LNCaP clone FGC (cell line): Measurements from ENCODE around the gene CAMTA2.

Source experiments
- DNase-seq: peaks from one replicate; pipeline ENCODE4 v3.0.0-alpha.2; 2011; ENCODE audit warnings: low read depth
- H3K4me3 ChIP-seq: 2 replicates; pipeline ENCODE4 v1.5.1; 2011; ENCODE audit warnings: mild to moderate bottlenecking, low read depth, low read length, control low read depth
- CTCF ChIP-seq: IDR thresholded peaks from 2 replicates; pipeline ENCODE4 v1.5.1; 2012; ENCODE audit warnings: mild to moderate bottlenecking; ENCODE audit not compliant: control insufficient read depth, insufficient read depth; ENCODE audit errors: extremely low read depth

The CAMTA2 gene

DNA sequence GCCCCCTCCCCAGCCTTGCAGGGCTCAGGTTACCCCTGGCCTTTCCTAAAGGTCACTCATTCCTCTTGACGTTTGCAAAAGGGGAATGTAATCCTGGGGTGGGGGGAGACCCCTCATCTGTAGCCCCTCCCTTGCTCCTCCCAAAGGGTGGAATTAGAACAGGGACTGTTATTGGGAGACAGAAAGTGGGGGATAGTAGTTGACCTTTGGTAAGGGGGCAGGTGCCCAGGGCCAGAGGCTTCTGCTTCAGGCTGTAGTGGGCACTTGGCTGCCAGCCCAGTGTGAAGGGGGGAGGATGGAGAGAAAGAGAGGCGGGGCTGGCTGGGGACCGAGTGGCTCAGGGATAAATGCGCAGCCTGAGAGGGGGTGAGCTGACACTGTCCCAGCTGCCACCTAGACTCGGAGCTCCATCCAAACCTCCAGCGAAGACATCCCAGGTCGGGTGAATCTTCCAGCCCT lies 36.7 kb downstream of the CAMTA2 start, which contains the start of gene ENO3:
ENO3 (plus strand) TSS at position 374 of the 459 bp plus-strand sequence. CDS start 711 bp downstream, outside the sequence.
- peak within 1 kb of the TSS; percentile 99 for H3K4me3 ChIP-seq
- TF ChIP-seq CTCF: no peak
- no peak for DNase-seq

DNA sequence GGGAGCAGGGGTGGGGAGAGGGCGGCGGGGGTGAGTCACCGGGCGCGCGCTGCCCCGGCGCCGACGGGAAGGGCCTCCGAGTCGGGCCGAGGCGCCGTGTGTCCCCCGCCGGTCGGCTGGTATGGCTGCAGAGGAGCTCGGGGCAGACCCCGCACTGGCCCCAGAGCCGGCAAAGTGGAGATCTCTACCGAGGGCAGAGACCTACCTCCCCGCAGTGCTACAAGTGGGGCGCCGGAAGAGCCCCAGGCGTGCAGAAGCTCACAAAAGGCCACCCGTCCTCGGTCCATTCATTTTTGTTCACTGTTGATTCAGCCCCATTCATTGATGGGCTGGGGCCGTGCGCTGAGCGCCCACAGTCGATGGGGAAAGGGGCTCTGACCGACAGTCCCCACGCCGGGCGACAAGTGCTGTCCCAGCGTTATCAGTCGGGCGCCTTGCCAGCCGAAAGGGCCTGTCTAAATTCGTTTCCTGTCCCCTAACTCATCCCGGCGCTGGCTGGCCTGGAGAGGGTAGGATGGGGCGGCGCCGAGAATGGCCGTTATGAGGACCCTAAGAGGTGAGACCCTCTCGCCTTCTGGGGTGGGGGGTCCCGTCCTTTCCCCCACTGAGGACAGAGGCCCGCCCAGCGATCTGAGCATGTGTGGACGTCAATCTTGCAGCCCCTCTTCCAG lies 37.3 kb downstream of the CAMTA2 start:
- no peak for DNase-seq
- H3K4me3 ChIP-seq: peak overlapping the region; percentile 99
- no peak for TF ChIP-seq CTCF

- peak; percentile 42 for DNase-seq
- peak overlapping the region; percentile 99 for H3K4me3 ChIP-seq
- TF ChIP-seq CTCF: no peak
These were observed 38.0 kb downstream of the CAMTA2 start for GRCh38 chr17:4949321-4950074.

DNA sequence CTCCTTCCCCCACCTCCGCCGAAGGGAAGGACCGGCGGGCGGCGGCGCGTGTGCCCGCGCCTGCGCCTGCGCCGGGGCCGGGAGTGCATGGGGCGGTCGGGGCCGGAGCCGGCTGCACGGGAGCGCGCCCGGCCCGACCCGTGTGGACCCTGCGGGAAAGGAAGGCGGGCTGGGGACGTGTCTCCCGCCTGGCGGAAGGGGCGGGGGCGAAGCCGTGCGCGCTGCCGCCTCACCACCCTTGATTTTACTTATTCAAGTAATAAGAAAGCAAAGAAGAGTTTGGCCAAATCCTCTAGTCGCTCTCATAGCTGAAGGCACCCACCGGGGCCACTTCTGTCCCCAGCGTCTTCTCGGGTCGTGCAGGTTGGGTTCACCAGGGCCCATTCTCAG lies 38.5 kb downstream of the CAMTA2 start:
- peak overlapping the region; percentile 99 for H3K4me3 ChIP-seq
- DNase-seq: peak; percentile 45
- TF ChIP-seq CTCF: no peak

DNA sequence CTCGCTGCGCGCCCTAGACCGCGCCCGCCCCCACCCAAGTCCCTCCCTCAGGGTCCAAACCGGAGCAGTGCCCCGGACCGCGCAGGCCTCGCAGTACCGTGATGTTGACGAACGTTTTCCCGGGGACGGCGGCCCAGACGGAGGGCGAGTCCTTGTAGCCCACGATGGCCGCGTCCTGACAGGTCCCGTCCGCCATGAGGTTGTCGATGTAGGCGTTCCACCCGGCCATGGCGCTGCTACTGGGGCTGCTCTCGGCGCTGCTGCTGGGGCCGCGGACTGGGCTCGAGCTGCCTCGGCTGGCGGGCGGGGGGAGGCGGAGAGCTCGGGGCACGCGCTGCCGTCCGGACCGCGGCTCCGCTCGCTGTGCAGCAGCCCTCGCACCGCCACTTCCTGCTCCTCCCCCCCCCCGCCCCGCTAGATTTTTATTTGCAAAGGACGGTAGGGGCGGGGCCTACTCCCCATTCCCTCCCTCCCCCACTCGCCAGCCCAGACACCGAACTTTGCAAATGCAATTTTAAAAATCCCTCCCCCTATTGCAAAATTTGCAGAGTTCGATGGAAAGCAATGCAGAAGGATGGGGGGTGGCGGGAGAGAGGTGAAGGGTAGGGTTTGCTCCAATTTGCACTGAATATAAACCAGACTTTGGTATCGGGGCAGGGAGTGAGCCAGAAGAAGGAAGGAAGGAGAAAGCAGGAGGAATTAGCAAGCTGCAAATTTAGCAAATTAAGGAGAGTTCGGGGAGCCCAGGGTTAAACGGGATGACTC lies 39.1 kb downstream of the CAMTA2 start, which contains the start of gene PFN1:
PFN1 (minus strand) TSS at position 365 of the 765 bp plus-strand sequence; CDS start at position 229, 136 bp downstream.
- TF ChIP-seq CTCF: no peak
- peak; percentile 66 for DNase-seq
- peak within 1 kb of the TSS; percentile 99 for H3K4me3 ChIP-seq

GRCh38 chr17:4947411-4948165 lies 39.9 kb downstream of the CAMTA2 start:
- TF ChIP-seq CTCF: no peak
- peak overlapping the region; percentile 99 for H3K4me3 ChIP-seq
- no peak for DNase-seq
